K562 (cell line): Measurements from ENCODE around the gene ATP2B1. TPM values are rescaled to one million over a fixed set of nuclear protein-coding genes. Genes with fewer than 3 reads are reported as not detected.

Experiments used
- ATAC-seq: fragments of 200-7000 bp; cut with Tn5 transposase; 3 replicates; pipeline ENCODE4 v1.9.1; 2020; ENCODE audit warnings: moderate library complexity
- BruUV-seq: library from RNA; stranded (reverse); fragments of 400-500 nt; replicated peaks from 2 replicates; lab custom pipeline; 2021; lab: Mats Ljungman, UMichigan
- CTCF ChIA-PET: fragments of 300-600 bp; formaldehyde crosslinking; extraction: SDS; loops from one replicate; lab custom pipeline; 2021; ENCODE audit warnings: low intra/inter-chr PET ratio; lab: Yijun Ruan, JAX
- POLR2A ChIA-PET: fragments of 300-600, 350-650 bp; sonication (Branson Sonifier 250); formaldehyde crosslinking; extraction: SDS; loops from one replicate; lab custom pipeline; 2021; ENCODE audit warnings: antibody characterized with exemption, inconsistent platforms; lab: Yijun Ruan, JAX
- DNase-seq, 4 experiments: peaks; one replicate each; pipeline versions ENCODE4 v3.0.0 to v3.0.0-alpha.2; 2011 to 2018; ENCODE audit warnings: low spot score in 3 of 4, mixed read lengths in 3 of 4; ENCODE audit errors: extremely low read depth in 1 of 4
- FAIRE-seq: peaks from 2 replicates; lab custom pipeline; 2011; peaks lifted over from hg19 to GRCh38; lab: Jason Lieb, UNC
- H2AFZ ChIP-seq: 2 replicates; pipeline ENCODE4 v1.6.0; 2011; ENCODE audit warnings: low read depth, low read length, control low read depth, inconsistent platforms
- H3K27ac ChIP-seq: fragments of 200-600 bp; 3 replicates; pipeline ENCODE4 v1.8.0; 2011; ENCODE audit warnings: low read depth, mild to moderate bottlenecking, control low read depth, inconsistent platforms, low read length, moderate library complexity, mixed read lengths; ENCODE audit errors: extremely low read depth
- H3K27me3 ChIP-seq, 2 experiments: fragments of 300-600 bp in 1 of 2; 2 replicates in 1 of 2; 3 replicates in 1 of 2; pipeline versions ENCODE4 v1.6.0 to v1.8.0; 2011; ENCODE audit warnings: inconsistent platforms in 2 of 2, low read length in 2 of 2, mild to moderate bottlenecking in 1 of 2, mixed read lengths in 1 of 2, moderate library complexity in 1 of 2; ENCODE audit not compliant: control insufficient read depth in 2 of 2, insufficient read depth in 2 of 2
- H3K36me3 ChIP-seq: fragments of 300-600 bp; 3 replicates; pipeline ENCODE4 v1.8.0; 2011; ENCODE audit warnings: mild to moderate bottlenecking, low read length, inconsistent platforms; ENCODE audit not compliant: control insufficient read depth, insufficient read depth
- H3K4me1 ChIP-seq, 2 experiments: fragments of 200-600 bp in 1 of 2; replicated peaks in 1 of 2; 2 replicates in 1 of 2; 3 replicates in 1 of 2; pipeline versions ENCODE4 v1.5.1 to v1.8.0; 2011; ENCODE audit warnings: inconsistent platforms in 2 of 2, low read length in 2 of 2, mild to moderate bottlenecking in 1 of 2, mixed read lengths in 1 of 2, moderate library complexity in 1 of 2; ENCODE audit not compliant: control insufficient read depth in 2 of 2, insufficient read depth in 2 of 2
- H3K4me2 ChIP-seq: 2 replicates; pipeline ENCODE4 v1.6.1; 2011; ENCODE audit warnings: low read length, control low read depth, inconsistent platforms, mixed read lengths; ENCODE audit not compliant: insufficient read depth
- H3K4me3 ChIP-seq: fragments of 200-600 bp; sonication (generic), shearing (Covaris generic); 2 replicates; pipeline ENCODE4 v1.5.1; 2016; ENCODE audit warnings: control low read depth, inconsistent platforms
- H3K79me2 ChIP-seq: fragments of 200-600 bp; 3 replicates; pipeline ENCODE4 v1.8.0; 2011; ENCODE audit warnings: low read length, inconsistent platforms; ENCODE audit not compliant: control insufficient read depth, insufficient read depth
- H3K9ac ChIP-seq, 2 experiments: 2 replicates each; pipeline versions ENCODE4 v1.6.0 to v1.6.1; 2011; ENCODE audit warnings: low read depth in 2 of 2, low read length in 2 of 2, control low read depth in 1 of 2, inconsistent platforms in 1 of 2, mild to moderate bottlenecking in 1 of 2, mixed read lengths in 1 of 2; ENCODE audit not compliant: insufficient read depth in 1 of 2
- H3K9me1 ChIP-seq: one replicate; pipeline ENCODE4 v1.6.0; 2011; ENCODE audit warnings: inconsistent platforms, mild to moderate bottlenecking, low read length, moderate library complexity; ENCODE audit not compliant: control insufficient read depth, insufficient read depth
- H3K9me3 ChIP-seq: replicated peaks from 2 replicates; pipeline ENCODE4 v1.5.1; 2011; ENCODE audit warnings: low read depth, low read length, inconsistent platforms; ENCODE audit not compliant: control insufficient read depth, insufficient read depth
- H4K20me1 ChIP-seq: replicated peaks from 2 replicates; pipeline ENCODE4 v1.6.1; 2011; ENCODE audit warnings: low read length, inconsistent platforms, mixed read lengths; ENCODE audit not compliant: control insufficient read depth, insufficient read depth
- ARID3A ChIP-seq: IDR thresholded peaks from 2 replicates; pipeline ENCODE4 v1.6.1; 2012; ENCODE audit warnings: low read depth, low read length, improper control_type of control experiment, borderline replicate concordance
- ARNT ChIP-seq, 2 experiments: fragments of 450-650 bp; IDR thresholded peaks; 2 replicates each; pipeline ENCODE4 v1.6.1; 2016; ENCODE audit warnings: mild to moderate bottlenecking in 1 of 2
- CEBPB ChIP-seq: fragments of 450-650 bp; IDR thresholded peaks from 2 replicates; pipeline ENCODE4 v1.6.1; 2016; ENCODE audit warnings: missing genetic modification characterization, missing compliant biosample characterization
- CHD1 ChIP-seq: fragments of 200-600 bp; sonication (generic); IDR thresholded peaks from one replicate; pipeline ENCODE4 v1.6.1; 2012; ENCODE audit warnings: mild to moderate bottlenecking, moderate library complexity, low read length, inconsistent platforms
- ESRRA ChIP-seq: fragments of 450-650 bp; IDR thresholded peaks from 2 replicates; pipeline ENCODE4 v1.6.1; 2014; ENCODE audit warnings: low read depth, mild to moderate bottlenecking, moderate library complexity, borderline replicate concordance
- FOXJ3 ChIP-seq: sonication (generic); formaldehyde crosslinking; IDR thresholded peaks from 2 replicates; pipeline ENCODE4 v1.4.0; 2020; ENCODE audit warnings: mild to moderate bottlenecking, missing genetic modification reagents
- GATA2 ChIP-seq: sonication (generic); formaldehyde crosslinking; IDR thresholded peaks from 2 replicates; pipeline ENCODE4 v1.4.0; 2020; ENCODE audit warnings: mild to moderate bottlenecking, missing genetic modification reagents
- JUNB ChIP-seq: fragments of 450-650 bp; formaldehyde crosslinking; conservative IDR thresholded peaks from 2 replicates; pipeline ENCODE4 v1.4.0; 2020; ENCODE audit warnings: mild to moderate bottlenecking
- MIER1 ChIP-seq: fragments of 450-650 bp; IDR thresholded peaks from 2 replicates; pipeline ENCODE4 v1.6.1; 2016; ENCODE audit warnings: antibody characterized with exemption, mild to moderate bottlenecking, low read depth
- MYBL2 ChIP-seq, 2 experiments: fragments of 450-650 bp in 1 of 2; sonication (generic) in 1 of 2; formaldehyde crosslinking in 1 of 2; IDR thresholded peaks; 2 replicates each; pipeline versions ENCODE4 v1.6.1 to v1.8.1; 2017 to 2022; ENCODE audit warnings: borderline replicate concordance in 1 of 2, inconsistent platforms in 1 of 2, low read depth in 1 of 2, mild to moderate bottlenecking in 1 of 2, missing genetic modification reagents in 1 of 2, moderate library complexity in 1 of 2
- PKNOX1 ChIP-seq: fragments of 450-650 bp; IDR thresholded peaks from 2 replicates; pipeline ENCODE4 v1.6.1; 2016
- RNF2 ChIP-seq: sonication (generic); IDR thresholded peaks from 2 replicates; pipeline ENCODE4 v1.6.1; 2016
- SETDB1 ChIP-seq: IDR thresholded peaks from one replicate; pipeline ENCODE4 v1.6.1; 2012; ENCODE audit warnings: low read length, control low read depth, inconsistent platforms
- SMARCA4 ChIP-seq: fragments of 450-650 bp; IDR thresholded peaks from 2 replicates; pipeline ENCODE4 v1.6.1; 2016
- ZBTB12 ChIP-seq: fragments of 250-450 bp; sonication (Bioruptor Pico); IDR thresholded peaks from 2 replicates; pipeline ENCODE4 v1.4.0; 2020
- ZNF830 ChIP-seq: fragments of 250-450 bp; sonication (Bioruptor Pico); IDR thresholded peaks from 2 replicates; pipeline ENCODE4 v1.5.0; 2021; ENCODE audit warnings: mild to moderate bottlenecking
- WGBS: fragments of 100-300 bp; shearing (Covaris generic); methylation state at CpG from one replicate; pipeline ENCODE4 v1.1.6; 2016; ENCODE audit warnings: low coverage, mixed read lengths; ENCODE audit not compliant: insufficient coverage; ENCODE audit errors: missing lambda C conversion rate; 5-methylcytosine and 5-hydroxymethylcytosine counted together
- in situ Hi-C: fragments of 300-500 bp; cut with MboI; formaldehyde crosslinking; loops from 4 replicates; pipeline ENCODE4 v1.15.0; 2018; ENCODE audit warnings: inconsistent platforms, mixed read lengths
- intact Hi-C: fragments of 100-400 bp; cut with micrococcal nuclease; formaldehyde crosslinking; loops from 2 replicates; pipeline ENCODE4 v1.14.2; 2022
- polyA plus RNA-seq, 8 experiments: library from polyadenylated mRNA; depleted of rRNA in 4 of 8; stranded (reverse) in 5 of 8; unstranded in 3 of 8; fragments of >200 nt; fragmentation: Nextera tagmentation in 2 of 8; fragmentation: Illumina TruSeq in 1 of 8; extraction: Ambion mirVana in 2 of 8; extraction: Trizol in 1 of 8; gene quantifications; 2 replicates each; pipeline versions ENCODE4 v1.2.1 to v1.2.3, GENCODE V29; 2011 to 2014; ENCODE audit warnings: inconsistent platforms in 1 of 8, missing spikeins in 1 of 8
- total RNA-seq, 7 experiments: library from RNA; depleted of rRNA in 6 of 7; stranded (reverse); fragments of >200 nt in 6 of 7; fragmentation: Illumina TruSeq in 2 of 7; extraction: Trizol in 2 of 7; gene quantifications; 2 replicates each; pipeline versions ENCODE4 v1.2.1 to v1.2.3, GENCODE V29; 2011 to 2021; ENCODE audit warnings: low replicate concordance in 1 of 7

The ATP2B1 gene
- total and polyA plus RNA-seq, 9 of the 15 experiments (the other 6 are each of a cell fraction or from before 2014, with no cell fraction given), result 8.6 to 39.0 (median 27.8) TPM

- TF ChIP-seq ESRRA (no peak), ARID3A (no peak)
Measured at GRCh38 chr12:89649820-89650219, 58.8 kb downstream of the ATP2B1 start (continued).

GRCh38 chr12:89649139-89649538 is 59.5 kb downstream of the ATP2B1 start:
- ATAC-seq (peak; percentile 50), DNase-seq (no peak), FAIRE-seq (no peak)
- intact Hi-C loops, result no loop called here
- Histone ChIP-seq H4K20me1 (no peaks in the 10 kb centered on the region), H3K36me3 (peaks cover 20% of the 10 kb centered on the region), H3K9me3 (0 out of 2 replicates have a peak, but pooled peaks cover 1% of the 10 kb centered on the region), H3K27me3 (no peaks in the 10 kb centered on the region), H2AFZ (no peak overlapping the region), H3K4me3 (no peak overlapping the region), H3K4me1 (peaks cover 3 to 21% of the 10 kb centered on the region in 2 experiments; a peak in 3 of 5 replicates), H3K27ac (no peak overlapping the region), H3K9me1 (no peaks in the 10 kb centered on the region), H3K4me2 (no peak overlapping the region), H3K79me2 (peaks cover 47% of the 10 kb centered on the region), H3K9ac (no peak overlapping the region)
- ChIA-PET CTCF (no interaction called here), POLR2A (interaction anchor here (0.6 to 1.6 kb wide), 3 partner anchors 14 to 155 kb away, joined by 3 read pairs; partner anchors contain the start of gene ATP2B1)
- in situ Hi-C loops, result no loop called here
- WGBS, result 100% methylated on average over 2 of the region's 2 CpGs
- BruUV-seq, result no TSS peak
- no peak for TF ChIP-seq GATA2
- TF ChIP-seq ARNT (IDR thresholded peaks at IDR 0.05), result no peak
- no peak for TF ChIP-seq SETDB1
- TF ChIP-seq CEBPB (tag), result no peak
- TF ChIP-seq ZNF830 (CRISPR knock-in tag), result no peak
- TF ChIP-seq RNF2, result no peak
- TF ChIP-seq CHD1, result no peak
- no peak for TF ChIP-seq MIER1
- TF ChIP-seq FOXJ3 (CRISPR knock-in tag), result no peak
- no peak for TF ChIP-seq PKNOX1
- no peak for TF ChIP-seq ZBTB12 (CRISPR knock-in tag)
- no peak for TF ChIP-seq MYBL2 (IDR thresholded peaks at IDR 0.05; ENCODE audit: low read depth)
- TF ChIP-seq MYBL2 (CRISPR knock-in tag; IDR thresholded peaks at IDR 0.05; ENCODE audit: borderline replicate concordance), result no peak
- no peak for TF ChIP-seq SMARCA4
- no peak for TF ChIP-seq JUNB
